Liver (tissue), 9 donors: ENCODE data around the gene TTYH3. TPM values are rescaled to one million over a fixed set of nuclear protein-coding genes. Genes with fewer than 3 reads are reported as not detected.

ENCODE experiments used
- DNase-seq: peaks from one replicate; pipeline ENCODE4 v3.0.0-alpha.2; 2017; ENCODE audit warnings: low spot score
- H3K27ac ChIP-seq, 2 donors: one replicate each; pipeline ENCODE4 v1.7.0; 2013; ENCODE audit warnings: inconsistent platforms in 2 of 2, low read length in 2 of 2, control low read depth in 1 of 2, low read depth in 1 of 2, mild to moderate bottlenecking in 1 of 2
- H3K27me3 ChIP-seq, 4 donors: one replicate each; pipeline versions ENCODE4 v1.6.1 to v1.7.0; 2013; ENCODE audit warnings: low read length in 3 of 4, inconsistent platforms in 1 of 4, mild to moderate bottlenecking in 1 of 4, moderate library complexity in 1 of 4; ENCODE audit not compliant: control insufficient read depth in 4 of 4, insufficient read depth in 4 of 4
- H3K36me3 ChIP-seq, 4 donors: one replicate each; pipeline versions ENCODE4 v1.6.1 to v1.7.0; 2013; ENCODE audit warnings: low read length in 3 of 4, mild to moderate bottlenecking in 3 of 4, low read depth in 1 of 4, moderate library complexity in 1 of 4; ENCODE audit not compliant: control insufficient read depth in 4 of 4, insufficient read depth in 3 of 4
- H3K4me1 ChIP-seq, 4 donors: one replicate each; pipeline versions ENCODE4 v1.6.1 to v1.7.0; 2013; ENCODE audit warnings: low read length in 3 of 4, mild to moderate bottlenecking in 3 of 4, moderate library complexity in 1 of 4; ENCODE audit not compliant: control insufficient read depth in 4 of 4, insufficient read depth in 4 of 4
- H3K4me3 ChIP-seq, 3 donors: one replicate each; pipeline versions ENCODE4 v1.6.1 to v1.7.0; 2013; ENCODE audit warnings: low read length in 3 of 3, control low read depth in 1 of 3, low read depth in 1 of 3, mild to moderate bottlenecking in 1 of 3
- H3K9ac ChIP-seq, 2 donors: one replicate each; pipeline ENCODE4 v1.7.0; 2013; ENCODE audit warnings: low read length in 2 of 2, mild to moderate bottlenecking in 2 of 2, moderate library complexity in 2 of 2, control low read depth in 1 of 2, low read depth in 1 of 2
- H3K9me3 ChIP-seq, 4 donors: one replicate each; pipeline versions ENCODE4 v1.6.1 to v1.7.0; 2013; ENCODE audit warnings: low read length in 3 of 4; ENCODE audit not compliant: control insufficient read depth in 4 of 4
- ATF3 ChIP-seq: IDR thresholded peaks from 2 replicates; pipeline ENCODE4 v1.6.1; 2016; ENCODE audit warnings: antibody characterized with exemption
- CTCF ChIP-seq: fragments of 150-350 bp; IDR thresholded peaks from 2 replicates; pipeline ENCODE4 v1.5.1; 2017; ENCODE audit warnings: improper control_type of control experiment, low read depth, low read length; ENCODE audit not compliant: missing input control
- EGR1 ChIP-seq, 2 donors: IDR thresholded peaks; 2 replicates each; pipeline ENCODE4 v1.6.1; 2016 to 2018; ENCODE audit warnings: antibody characterized with exemption in 2 of 2, low read depth in 2 of 2
- FOXA1 ChIP-seq: IDR thresholded peaks from 2 replicates; pipeline ENCODE4 v1.6.1; 2016; ENCODE audit warnings: antibody characterized with exemption
- FOXA2 ChIP-seq: IDR thresholded peaks from 2 replicates; pipeline ENCODE4 v1.6.1; 2016; ENCODE audit warnings: antibody characterized with exemption
- GABPA ChIP-seq, 2 donors: IDR thresholded peaks in 1 of 2; conservative IDR thresholded peaks in 1 of 2; 2 replicates each; pipeline ENCODE4 v1.6.1; 2016; ENCODE audit warnings: antibody characterized with exemption in 2 of 2, mild to moderate bottlenecking in 1 of 2, moderate library complexity in 1 of 2
- HNF4A ChIP-seq, 2 donors: conservative IDR thresholded peaks; 2 replicates each; pipeline ENCODE4 v1.6.1; 2016; ENCODE audit warnings: antibody characterized with exemption in 2 of 2, mild to moderate bottlenecking in 2 of 2
- HNF4G ChIP-seq: IDR thresholded peaks from 2 replicates; pipeline ENCODE4 v1.6.1; 2016; ENCODE audit warnings: antibody characterized with exemption
- NR2F2 ChIP-seq: IDR thresholded peaks from 2 replicates; pipeline ENCODE4 v1.6.1; 2016; ENCODE audit warnings: antibody characterized with exemption
- RAD21 ChIP-seq, 2 donors: IDR thresholded peaks; 2 replicates each; pipeline ENCODE4 v1.6.1; 2016; ENCODE audit warnings: antibody characterized with exemption in 2 of 2, mild to moderate bottlenecking in 2 of 2
- REST ChIP-seq: IDR thresholded peaks from 2 replicates; pipeline ENCODE4 v1.6.1; 2016; ENCODE audit warnings: antibody characterized with exemption, mild to moderate bottlenecking
- RXRA ChIP-seq, 2 donors: IDR thresholded peaks; 2 replicates each; pipeline ENCODE4 v1.6.1; 2017 to 2018; ENCODE audit warnings: antibody characterized with exemption in 2 of 2, mild to moderate bottlenecking in 1 of 2
- SP1 ChIP-seq: IDR thresholded peaks from 2 replicates; pipeline ENCODE4 v1.6.1; 2018; ENCODE audit warnings: antibody characterized with exemption, mild to moderate bottlenecking
- TAF1 ChIP-seq: conservative IDR thresholded peaks from 2 replicates; pipeline ENCODE4 v1.6.1; 2016; ENCODE audit warnings: antibody characterized with exemption, mild to moderate bottlenecking
- YY1 ChIP-seq: IDR thresholded peaks from 2 replicates; pipeline ENCODE4 v1.6.1; 2016; ENCODE audit warnings: antibody characterized with exemption, mild to moderate bottlenecking
- ZBTB33 ChIP-seq: IDR thresholded peaks from 2 replicates; pipeline ENCODE4 v1.6.1; 2016; ENCODE audit warnings: antibody characterized with exemption
- WGBS: extraction: QIAGEN DNeasy Blood & Tissue Kit; methylation state at CpG from one replicate; pipeline ENCODE4 v1.1.7; 2013; 5-methylcytosine and 5-hydroxymethylcytosine counted together
- polyA plus RNA-seq, 2 donors: library from polyadenylated mRNA; stranded (reverse) in 1 of 2; unstranded in 1 of 2; fragments of 200-250 nt in 1 of 2; fragments of >200 nt in 1 of 2; fragmentation: Nextera tagmentation in 1 of 2; extraction: Ambion mirVana in 1 of 2; gene quantifications; one replicate each; pipeline versions ENCODE4 v1.2.1 to v1.2.3, GENCODE V29; 2013 to 2015
- total RNA-seq, 2 donors: library from RNA; depleted of rRNA; stranded (reverse); fragments of >200 nt; gene quantifications; one replicate each; pipeline ENCODE4 v1.2.3, GENCODE V29; 2014
- donor health status: healthy.
- donor health status: healthy.
- donor health status: healthy.
- donor health status: healthy.
- donor health status: healthy.

The TTYH3 gene
- total and polyA plus RNA-seq, 4 donors: 8.2 to 19.6 (median 17.4) TPM

- no peaks in the 10 kb centered on the region for H3K9me3 ChIP-seq
- peak overlapping the region; percentile 96 for H3K27ac ChIP-seq
- no peak overlapping the region for H3K4me3 ChIP-seq
- TF ChIP-seq CTCF: peak; percentile 22
- no peak for TF ChIP-seq EGR1 (IDR thresholded peaks at IDR 0.05; ENCODE audit: low read depth in 2 of 2)
- TF ChIP-seq FOXA1: no peak
- TF ChIP-seq REST: no peak
- no peak for TF ChIP-seq ZBTB33
- no peak for TF ChIP-seq TAF1
- TF ChIP-seq NR2F2: no peak
- no peak for TF ChIP-seq HNF4G
- TF ChIP-seq SP1: no peak
- no peak for TF ChIP-seq FOXA2
- no peak for TF ChIP-seq YY1
- TF ChIP-seq HNF4A (conservative IDR thresholded peaks at IDR 0.05): no peak
- TF ChIP-seq ATF3: no peak
- TF ChIP-seq RXRA (IDR thresholded peaks at IDR 0.05): peak in 1 of 2 donors; percentile 25
- peak in 1 of 2 donors; percentile 58 for TF ChIP-seq RAD21 (IDR thresholded peaks at IDR 0.05)
- no peak for TF ChIP-seq GABPA (IDR thresholded peaks at IDR 0.05 in 1 of 2, conservative IDR thresholded peaks at IDR 0.05 in 1 of 2)
- WGBS: 80% methylated on average over 43 of the region's 43 CpGs
- H3K4me1 ChIP-seq: peaks cover 15 to 51% (median 39%) of the 10 kb centered on the region in 4 donors
- H3K9ac ChIP-seq: no peak overlapping the region
- no peaks in the 10 kb centered on the region for H3K27me3 ChIP-seq
- H3K36me3 ChIP-seq: peaks cover 0 to 8% (median 3%) of the 10 kb centered on the region in 4 donors
- no peak for DNase-seq
These were observed 30.0 kb downstream of the TTYH3 start for GRCh38 chr7:2661602-2662272.
